ENCODE results near the gene BBOX1. TPM values are rescaled to one million over a fixed set of nuclear protein-coding genes. Genes with fewer than 3 reads are reported as not detected.

BBOX1 gene
- total RNA-seq, 4 donors from 2014 or later: not detected

DNA sequence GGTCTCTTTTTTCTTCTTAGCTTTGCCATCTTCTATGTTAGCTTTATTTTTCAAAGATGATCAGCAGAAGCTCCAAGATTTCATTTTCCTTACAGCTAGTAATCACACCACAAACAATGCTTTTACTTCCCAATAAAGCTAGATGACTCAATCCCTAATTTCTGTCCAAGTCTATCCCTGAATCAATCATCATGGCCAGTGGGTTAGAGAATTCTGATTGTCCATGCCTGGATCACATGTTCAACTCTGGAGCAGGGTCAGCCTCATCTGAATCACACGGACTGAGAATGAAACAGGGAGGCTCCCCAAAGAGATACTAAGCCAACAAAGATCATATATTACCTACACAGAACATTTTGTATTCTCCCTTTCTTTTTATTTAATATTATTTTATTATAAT is 79.6 kb downstream of the BBOX1 start:
- Histone ChIP-seq H3K4me3 (no peak overlapping the region), H3K27me3 (no peaks in the 10 kb centered on the region), H3K36me3 (no peaks in the 10 kb centered on the region), H3K4me1 (no peaks in the 10 kb centered on the region), H3K27ac (no peak overlapping the region), H3K9me3 (no peaks in the 10 kb centered on the region)
- 67 to 72% methylated on average over 1 of the region's 1 CpG for WGBS, 2 donors (ENCODE audit: low coverage in 1 of 2)
- in situ Hi-C loops (cut with MboI; ENCODE audit: low pct_ligation_motif_present in 1 of 4, low pct_unique_long_range_greater_than_20kb in 1 of 4, low sequenced_read_pairs in 3 of 4): loop anchor here in 1 of 4 donors (10.0 kb wide), 1 partner anchor 365 kb away; no protein-coding TSS in a partner anchor
- TF ChIP-seq EP300 (IDR thresholded peaks at IDR 0.05; ENCODE audit: low read depth): no peak
- no peak for TF ChIP-seq CTCF (IDR thresholded peaks at IDR 0.05)
- no peak for TF ChIP-seq POLR2AphosphoS5 (IDR thresholded peaks at IDR 0.05)
- no peak for TF ChIP-seq POLR2A (IDR thresholded peaks at IDR 0.05)
- intact Hi-C loops (cut with DNase I; ENCODE audit: low total_unique reads): no loop called here
- DNase-seq: no peak

- WGBS, 2 donors (ENCODE audit: low coverage in 1 of 2): 49 to 70% methylated on average over 4 of the region's 4 CpGs
- Histone ChIP-seq H3K4me1 (no peaks in the 10 kb centered on the region), H3K36me3 (no peaks in the 10 kb centered on the region), H3K9me3 (no peaks in the 10 kb centered on the region), H3K27me3 (no peaks in the 10 kb centered on the region), H3K4me3 (no peak overlapping the region), H3K27ac (no peak overlapping the region)
- TF ChIP-seq POLR2AphosphoS5 (IDR thresholded peaks at IDR 0.05): no peak
- TF ChIP-seq EP300 (IDR thresholded peaks at IDR 0.05; ENCODE audit: low read depth): no peak
- TF ChIP-seq CTCF (IDR thresholded peaks at IDR 0.05): no peak
- TF ChIP-seq POLR2A (IDR thresholded peaks at IDR 0.05): no peak
- DNase-seq: no peak
- intact Hi-C loops (cut with DNase I; ENCODE audit: low total_unique reads) (no loop called here), in situ Hi-C loops (cut with MboI; ENCODE audit: low pct_ligation_motif_present in 1 of 4, low pct_unique_long_range_greater_than_20kb in 1 of 4, low sequenced_read_pairs in 3 of 4) (loop anchor here in 1 of 4 donors (10.0 kb wide), 1 partner anchor 367 kb away; no protein-coding TSS in a partner anchor)
Observed at GRCh38 chr11:27122001-27122400, 81.4 kb downstream of the BBOX1 start.

DNA sequence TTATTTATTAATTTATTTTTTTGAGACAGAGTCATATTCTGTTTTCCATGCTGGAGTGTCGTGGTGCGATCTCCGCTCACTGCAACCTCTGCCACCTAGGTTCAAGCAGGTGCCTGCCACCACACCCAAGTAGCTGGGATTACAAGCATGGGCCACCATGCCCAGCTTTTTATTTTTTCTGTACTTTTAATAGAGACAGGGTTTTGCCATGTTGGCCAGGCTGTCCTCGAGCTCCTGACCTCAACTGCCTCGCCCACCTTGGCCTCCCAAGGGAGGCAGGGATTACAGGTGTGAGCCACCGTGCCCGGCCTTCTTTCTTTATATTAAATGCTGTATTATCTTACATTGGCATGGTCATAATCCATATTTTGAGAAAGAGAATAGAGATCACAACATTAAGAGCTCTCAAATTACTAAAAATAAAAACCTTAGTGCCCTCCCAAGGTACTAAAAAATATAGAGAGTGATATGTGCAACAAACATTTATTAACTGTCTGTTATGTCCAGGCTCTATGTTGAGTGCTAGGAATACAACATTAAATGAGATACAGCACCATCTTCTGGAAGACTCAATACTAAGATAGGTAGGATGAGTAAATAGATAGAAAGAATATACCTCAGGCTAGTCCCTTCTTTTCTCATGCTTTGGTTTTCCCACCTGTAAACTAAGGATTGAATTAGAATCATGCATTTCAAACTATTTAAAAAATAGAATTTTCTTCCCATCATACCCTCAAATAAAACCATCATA is 84.1 kb downstream of the BBOX1 start:
- TF ChIP-seq EP300 (IDR thresholded peaks at IDR 0.05; ENCODE audit: low read depth): no peak
- 68 to 88% methylated on average over 7 of the region's 7 CpGs for WGBS, 2 donors (ENCODE audit: low coverage in 1 of 2)
- no peaks in the 10 kb centered on the region for H3K27me3 ChIP-seq
- no peak for DNase-seq
- H3K27ac ChIP-seq: no peak overlapping the region
- no peaks in the 10 kb centered on the region for H3K36me3 ChIP-seq
- no peaks in the 10 kb centered on the region for H3K9me3 ChIP-seq
- in situ Hi-C loops (cut with MboI; ENCODE audit: low pct_ligation_motif_present in 1 of 4, low pct_unique_long_range_greater_than_20kb in 1 of 4, low sequenced_read_pairs in 3 of 4): loop anchor here in 1 of 4 donors (10.0 kb wide), 1 partner anchor 370 kb away; no protein-coding TSS in a partner anchor
- intact Hi-C loops (cut with DNase I; ENCODE audit: low total_unique reads): no loop called here
- no peaks in the 10 kb centered on the region for H3K4me1 ChIP-seq
- H3K4me3 ChIP-seq: no peak overlapping the region

- Histone ChIP-seq H3K4me1 (no peaks in the 10 kb centered on the region), H3K27me3 (no peaks in the 10 kb centered on the region), H3K36me3 (no peaks in the 10 kb centered on the region), H3K9me3 (no peaks in the 10 kb centered on the region), H3K4me3 (no peak overlapping the region), H3K27ac (no peak overlapping the region)
- intact Hi-C loops (cut with DNase I; ENCODE audit: low total_unique reads): no loop called here
- in situ Hi-C loops (cut with MboI; ENCODE audit: low pct_ligation_motif_present in 1 of 4, low pct_unique_long_range_greater_than_20kb in 1 of 4, low sequenced_read_pairs in 3 of 4): loop anchor here in 1 of 4 donors (10.0 kb wide), 1 partner anchor 375 kb away; no protein-coding TSS in a partner anchor
- no peak for DNase-seq
- TF ChIP-seq POLR2AphosphoS5 (IDR thresholded peaks at IDR 0.05) (no peak), EP300 (IDR thresholded peaks at IDR 0.05; ENCODE audit: low read depth) (no peak), CTCF (IDR thresholded peaks at IDR 0.05) (no peak), POLR2A (IDR thresholded peaks at IDR 0.05) (no peak)
Observed at GRCh38 chr11:27129686-27130085, 89.1 kb downstream of the BBOX1 start.

Data from transverse colon (tissue), 4 donors.